Aorta (tissue), 5 donors: ENCODE results near the gene KLHDC4. TPM values are rescaled to one million over a fixed set of nuclear protein-coding genes. Genes with fewer than 3 reads are reported as not detected.

Source experiments
- ATAC-seq: fragments of 200-7000 bp; cut with Tn5 transposase; one replicate; pipeline ENCODE4 v1.9.1; 2022; ENCODE audit warnings: moderate library complexity; ENCODE audit not compliant: low FRiP score
- DNase-seq, 2 donors: peaks; one replicate each; pipeline ENCODE4 v3.0.0-alpha.2; 2020
- H3K27ac ChIP-seq, 2 donors: one replicate each; pipeline ENCODE4 v1.5.1; 2013; ENCODE audit warnings: low read length in 2 of 2, mild to moderate bottlenecking in 2 of 2, moderate library complexity in 2 of 2, control low read depth in 1 of 2, inconsistent platforms in 1 of 2, low read depth in 1 of 2
- H3K27me3 ChIP-seq, 2 donors: one replicate each; pipeline ENCODE4 v1.6.1; 2013; ENCODE audit warnings: control low read depth in 1 of 2, low read length in 1 of 2, mild to moderate bottlenecking in 1 of 2, moderate library complexity in 1 of 2; ENCODE audit not compliant: insufficient read depth in 2 of 2, control insufficient read depth in 1 of 2
- H3K36me3 ChIP-seq, 2 donors: one replicate each; pipeline ENCODE4 v1.6.1; 2013; ENCODE audit warnings: control low read depth in 1 of 2, low read length in 1 of 2, mild to moderate bottlenecking in 1 of 2; ENCODE audit not compliant: insufficient read depth in 2 of 2, control insufficient read depth in 1 of 2
- H3K4me1 ChIP-seq, 2 donors: one replicate each; pipeline ENCODE4 v1.6.1; 2013; ENCODE audit warnings: low read length in 2 of 2, control low read depth in 1 of 2, mild to moderate bottlenecking in 1 of 2, moderate library complexity in 1 of 2; ENCODE audit not compliant: insufficient read depth in 2 of 2, control insufficient read depth in 1 of 2
- H3K4me3 ChIP-seq, 2 donors: one replicate each; pipeline ENCODE4 v1.5.1; 2013; ENCODE audit warnings: low read length in 2 of 2, control low read depth in 1 of 2, mild to moderate bottlenecking in 1 of 2
- H3K9me3 ChIP-seq: one replicate; pipeline ENCODE4 v1.6.1; 2013; ENCODE audit warnings: mild to moderate bottlenecking, low read length; ENCODE audit not compliant: control insufficient read depth
- WGBS, 2 donors: extraction: QIAGEN DNeasy Blood & Tissue Kit; methylation state at CpG; one replicate each; pipeline ENCODE4 v1.1.7; 2013; 5-methylcytosine and 5-hydroxymethylcytosine counted together
- intact Hi-C, 2 donors: fragments of 100-400 bp; cut with DNase I; formaldehyde crosslinking; loops; one replicate each; pipeline versions ENCODE4 v1.14.2 to v1.15.0; 2022
- polyA plus RNA-seq, 2 donors: library from polyadenylated mRNA; stranded (reverse); fragments of 200-250 nt; gene quantifications; one replicate each; pipeline ENCODE4 v1.2.3, GENCODE V29; 2013
- total RNA-seq, 2 donors: library from RNA; stranded (reverse); fragmentation: NEBNext Ultra II Directional; extraction: Animal tissue kit (Norgen Biotek cat#: 25700); gene quantifications; one replicate each; pipeline ENCODE4 v1.2.1, GENCODE V29; 2021
- donor health status: healthy with polysubstance abuse.
- donor health status: Bipolar disorder and iron deficiency.
- donor health status: DM: no; HTN: no; CAD: no.
- donor health status: DM: no; HTN: no; CAD: no.
- donor health status: DM: yes; HTN: yes; CAD: no.

KLHDC4 gene
- total and polyA plus RNA-seq, 4 donors, result 12.0 to 52.3 (median 36.1) TPM

GRCh38 chr16:87674419-87674818 is 91.4 kb downstream of the KLHDC4 start:
- Histone ChIP-seq H3K9me3 (no peaks in the 10 kb centered on the region), H3K36me3 (no peaks in the 10 kb centered on the region), H3K4me1 (no peaks in the 10 kb centered on the region), H3K4me3 (no peak overlapping the region), H3K27me3 (no peaks in the 10 kb centered on the region), H3K27ac (no peak overlapping the region)
- DNase-seq (no peak), ATAC-seq (no peak)
- intact Hi-C loops, result no loop called here
- WGBS, 2 donors, result 87% methylated on average over 5 of the region's 5 CpGs

GRCh38 chr16:87671715-87672270 is 94.0 kb downstream of the KLHDC4 start:
- ATAC-seq, result no peak
- Histone ChIP-seq H3K36me3 (no peaks in the 10 kb centered on the region), H3K27ac (no peak overlapping the region), H3K27me3 (no peaks in the 10 kb centered on the region), H3K9me3 (no peaks in the 10 kb centered on the region), H3K4me3 (no peak overlapping the region), H3K4me1 (no peaks in the 10 kb centered on the region)
- WGBS, 2 donors, result 86 to 87% methylated on average over 20 of the region's 20 CpGs
- DNase-seq, result no peak
- intact Hi-C loops, result no loop called here

GRCh38 chr16:87671221-87671620 is 94.6 kb downstream of the KLHDC4 start:
- no peak for DNase-seq
- intact Hi-C loops, result no loop called here
- no peak for ATAC-seq
- H3K36me3 ChIP-seq, result no peaks in the 10 kb centered on the region
- no peaks in the 10 kb centered on the region for H3K4me1 ChIP-seq
- no peaks in the 10 kb centered on the region for H3K27me3 ChIP-seq
- no peak overlapping the region for H3K4me3 ChIP-seq
- H3K9me3 ChIP-seq, result no peaks in the 10 kb centered on the region
- 90 to 92% methylated on average over 9 to 13 of the region's 13 CpGs for WGBS, 2 donors
- H3K27ac ChIP-seq, result no peak overlapping the region

- H3K27ac ChIP-seq, result no peak overlapping the region
- H3K4me3 ChIP-seq, result no peak overlapping the region
- WGBS, 2 donors, result 71 to 74% methylated on average over 19 to 21 of the region's 21 CpGs
- H3K9me3 ChIP-seq, result no peaks in the 10 kb centered on the region
- no peaks in the 10 kb centered on the region for H3K27me3 ChIP-seq
- intact Hi-C loops, result no loop called here
- H3K4me1 ChIP-seq, result no peaks in the 10 kb centered on the region
- ATAC-seq (no peak), DNase-seq (no peak)
- no peaks in the 10 kb centered on the region for H3K36me3 ChIP-seq
Observed at GRCh38 chr16:87669672-87670071, 96.1 kb downstream of the KLHDC4 start.

GRCh38 chr16:87667946-87668345 is 97.8 kb downstream of the KLHDC4 start:
- Histone ChIP-seq H3K27ac (no peak overlapping the region), H3K4me1 (no peaks in the 10 kb centered on the region), H3K9me3 (no peaks in the 10 kb centered on the region), H3K27me3 (no peaks in the 10 kb centered on the region), H3K4me3 (no peak overlapping the region), H3K36me3 (no peaks in the 10 kb centered on the region)
- intact Hi-C loops, result no loop called here
- ATAC-seq (no peak), DNase-seq (no peak)
- WGBS, 2 donors, result 86% methylated on average over 19 of the region's 19 CpGs

GRCh38 chr16:87667443-87667842 is 98.3 kb downstream of the KLHDC4 start:
- intact Hi-C loops, result no loop called here
- Histone ChIP-seq H3K36me3 (no peaks in the 10 kb centered on the region), H3K4me3 (no peak overlapping the region), H3K27me3 (no peaks in the 10 kb centered on the region), H3K4me1 (no peaks in the 10 kb centered on the region), H3K9me3 (no peaks in the 10 kb centered on the region), H3K27ac (no peak overlapping the region)
- 77 to 78% methylated on average over 7 of the region's 7 CpGs for WGBS, 2 donors
- DNase-seq, result no peak
- ATAC-seq, result no peak

- no peaks in the 10 kb centered on the region for H3K4me1 ChIP-seq
- no peak for ATAC-seq
- no peak for DNase-seq
- H3K27me3 ChIP-seq, result no peaks in the 10 kb centered on the region
- H3K36me3 ChIP-seq, result no peaks in the 10 kb centered on the region
- H3K9me3 ChIP-seq, result no peaks in the 10 kb centered on the region
- no peak overlapping the region for H3K4me3 ChIP-seq
- 71 to 73% methylated on average over 16 of the region's 16 CpGs for WGBS, 2 donors
- intact Hi-C loops, result no loop called here
- no peak overlapping the region for H3K27ac ChIP-seq
Observed at GRCh38 chr16:87666919-87667318, 98.9 kb downstream of the KLHDC4 start.

GRCh38 chr16:87665193-87665592 is 100.6 kb downstream of the KLHDC4 start:
- H3K36me3 ChIP-seq, result no peaks in the 10 kb centered on the region
- no peak for ATAC-seq
- no peak for DNase-seq
- intact Hi-C loops, result no loop called here
- 80 to 83% methylated on average over 15 of the region's 15 CpGs for WGBS, 2 donors
- H3K27ac ChIP-seq, result no peak overlapping the region
- no peaks in the 10 kb centered on the region for H3K4me1 ChIP-seq
- no peaks in the 10 kb centered on the region for H3K9me3 ChIP-seq
- H3K27me3 ChIP-seq, result no peaks in the 10 kb centered on the region
- H3K4me3 ChIP-seq, result no peak overlapping the region

GRCh38 chr16:87664792-87665191 is 101.0 kb downstream of the KLHDC4 start:
- Histone ChIP-seq H3K9me3 (no peaks in the 10 kb centered on the region), H3K4me1 (no peaks in the 10 kb centered on the region), H3K4me3 (no peak overlapping the region), H3K27me3 (no peaks in the 10 kb centered on the region), H3K36me3 (no peaks in the 10 kb centered on the region), H3K27ac (no peak overlapping the region)
- WGBS, 2 donors, result 39 to 55% methylated on average over 11 of the region's 11 CpGs
- DNase-seq (no peak), ATAC-seq (no peak)
- intact Hi-C loops, result no loop called here
